H9 (cell line): ENCODE data around the gene ACKR3. TPM values are rescaled to one million over a fixed set of nuclear protein-coding genes. Genes with fewer than 3 reads are reported as not detected.

Source experiments
- DNase-seq: peaks from one replicate; pipeline ENCODE4 v3.0.0-alpha.2; 2017
- H2AFZ ChIP-seq: one replicate; pipeline ENCODE4 v1.6.1; 2013; ENCODE audit warnings: mild to moderate bottlenecking, low read length, control low read depth, moderate library complexity
- H2AK5ac ChIP-seq: 2 replicates; pipeline ENCODE4 v1.6.1; 2013; ENCODE audit warnings: low read length, control low read depth, mixed read lengths; ENCODE audit not compliant: insufficient read length
- H2BK120ac ChIP-seq: one replicate; pipeline ENCODE4 v1.6.1; 2013; ENCODE audit warnings: low read depth, mild to moderate bottlenecking, low read length, control low read depth, inconsistent platforms; ENCODE audit not compliant: poor library complexity, severe bottlenecking
- H2BK12ac ChIP-seq: 2 replicates; pipeline ENCODE4 v1.6.1; 2013; ENCODE audit warnings: low read length, control low read depth, mixed read lengths, low read depth; ENCODE audit not compliant: insufficient read length
- H2BK15ac ChIP-seq: 2 replicates; pipeline ENCODE4 v1.6.1; 2013; ENCODE audit warnings: low read depth, low read length, control low read depth
- H2BK20ac ChIP-seq: one replicate; pipeline ENCODE4 v1.6.1; 2013; ENCODE audit warnings: low read depth, mild to moderate bottlenecking, low read length, control low read depth, inconsistent platforms; ENCODE audit not compliant: poor library complexity, severe bottlenecking
- H2BK5ac ChIP-seq: 2 replicates; pipeline ENCODE4 v1.6.1; 2013; ENCODE audit warnings: low read length, control low read depth, mixed read lengths; ENCODE audit not compliant: insufficient read length
- H3K14ac ChIP-seq: 2 replicates; pipeline ENCODE4 v1.6.1; 2013; ENCODE audit warnings: low read length, control low read depth; ENCODE audit not compliant: insufficient read depth
- H3K18ac ChIP-seq: 2 replicates; pipeline ENCODE4 v1.6.1; 2013; ENCODE audit warnings: low read depth, mild to moderate bottlenecking, mixed read lengths, low read length, control low read depth; ENCODE audit not compliant: insufficient read length
- H3K23ac ChIP-seq: 2 replicates; pipeline ENCODE4 v1.6.1; 2013; ENCODE audit warnings: low read length, control low read depth, mixed read lengths, low read depth; ENCODE audit not compliant: insufficient read length
- H3K23me2 ChIP-seq: 2 replicates; pipeline ENCODE4 v1.6.1; 2013; ENCODE audit warnings: low read depth, mild to moderate bottlenecking, mixed read lengths, low read length, control low read depth; ENCODE audit not compliant: insufficient read length, poor library complexity, severe bottlenecking
- H3K27ac ChIP-seq: 2 replicates; pipeline ENCODE4 v1.5.1; 2013; ENCODE audit warnings: low read length, control low read depth, mixed read lengths, low read depth; ENCODE audit not compliant: insufficient read length
- H3K27me3 ChIP-seq: 2 replicates; pipeline ENCODE4 v1.6.1; 2013; ENCODE audit warnings: low read length, control low read depth, inconsistent platforms; ENCODE audit not compliant: insufficient read depth
- H3K4ac ChIP-seq: 2 replicates; pipeline ENCODE4 v1.6.1; 2013; ENCODE audit warnings: low read depth, mild to moderate bottlenecking, control low read depth, inconsistent platforms, low read length, moderate library complexity
- H3K4me1 ChIP-seq: 2 replicates; pipeline ENCODE4 v1.6.1; 2013; ENCODE audit warnings: low read length, control low read depth, inconsistent platforms; ENCODE audit not compliant: insufficient read depth
- H3K4me2 ChIP-seq: 2 replicates; pipeline ENCODE4 v1.6.1; 2013; ENCODE audit warnings: low read length, control low read depth, mixed read lengths; ENCODE audit not compliant: insufficient read length, insufficient read depth
- H3K56ac ChIP-seq: 2 replicates; pipeline ENCODE4 v1.6.1; 2013; ENCODE audit warnings: low read depth, mild to moderate bottlenecking, mixed read lengths, low read length, control low read depth; ENCODE audit not compliant: insufficient read length
- H3K79me1 ChIP-seq: 2 replicates; pipeline ENCODE4 v1.6.1; 2013; ENCODE audit warnings: low read depth, mild to moderate bottlenecking, moderate library complexity, low read length, control low read depth, inconsistent platforms; ENCODE audit not compliant: insufficient read depth, poor library complexity, severe bottlenecking
- H3K79me2 ChIP-seq: 2 replicates; pipeline ENCODE4 v1.6.1; 2013; ENCODE audit warnings: low read length, control low read depth, inconsistent platforms; ENCODE audit not compliant: insufficient read depth
- H3K9ac ChIP-seq: 2 replicates; pipeline ENCODE4 v1.6.1; 2013; ENCODE audit warnings: low read length, control low read depth, mixed read lengths; ENCODE audit not compliant: insufficient read length; ENCODE audit errors: extremely low read depth
- H3K9me3 ChIP-seq: one replicate; pipeline ENCODE4 v1.6.1; 2013; ENCODE audit warnings: low read depth, low read length, inconsistent platforms; ENCODE audit not compliant: control insufficient read depth
- H3T11ph ChIP-seq: one replicate; pipeline ENCODE4 v1.6.1; 2013; ENCODE audit warnings: mild to moderate bottlenecking, low read length, control low read depth, inconsistent platforms
- H4K20me1 ChIP-seq: one replicate; pipeline ENCODE4 v1.6.1; 2013; ENCODE audit not compliant: control insufficient read depth, insufficient read length, insufficient read depth
- H4K5ac ChIP-seq: 2 replicates; pipeline ENCODE4 v1.6.1; 2013; ENCODE audit warnings: low read depth, mild to moderate bottlenecking, mixed read lengths, low read length, control low read depth; ENCODE audit not compliant: insufficient read length
- H4K8ac ChIP-seq: replicated peaks from 2 replicates; pipeline ENCODE4 v1.6.1; 2013; ENCODE audit warnings: low read length, control low read depth, mixed read lengths, low read depth; ENCODE audit not compliant: insufficient read length
- H4K91ac ChIP-seq: 2 replicates; pipeline ENCODE4 v1.6.1; 2013; ENCODE audit warnings: low read depth, mild to moderate bottlenecking, moderate library complexity, mixed read lengths, low read length, control low read depth; ENCODE audit not compliant: insufficient read length
- H3K27ac Mint-ChIP-seq, 3 experiments: 2 replicates in 2 of 3; 3 replicates in 1 of 3; pipeline ENCODE4 v1.8.0; 2020 to 2021; ENCODE audit warnings: mixed read lengths in 3 of 3, mild to moderate bottlenecking in 1 of 3, moderate library complexity in 1 of 3
- H3K27me3 Mint-ChIP-seq: 2 replicates; pipeline ENCODE4 v1.8.0; 2021; ENCODE audit warnings: low read depth, mild to moderate bottlenecking, moderate library complexity, mixed read lengths
- H3K36me3 Mint-ChIP-seq, 3 experiments: 2 replicates in 2 of 3; 3 replicates in 1 of 3; pipeline ENCODE4 v1.8.0; 2020 to 2021; ENCODE audit warnings: low read depth in 3 of 3, mixed read lengths in 3 of 3; ENCODE audit not compliant: insufficient read depth in 1 of 3
- H3K4me1 Mint-ChIP-seq, 2 experiments: 2 replicates each; pipeline ENCODE4 v1.8.0; 2020; ENCODE audit warnings: mixed read lengths in 2 of 2
- H3K4me3 Mint-ChIP-seq, 2 experiments: 2 replicates in 1 of 2; 3 replicates in 1 of 2; pipeline ENCODE4 v1.8.0; 2020 to 2021; ENCODE audit warnings: mild to moderate bottlenecking in 2 of 2, mixed read lengths in 2 of 2, moderate library complexity in 1 of 2
- H3K9me3 Mint-ChIP-seq, 2 experiments: 2 replicates in 1 of 2; 3 replicates in 1 of 2; pipeline ENCODE4 v1.8.0; 2020; ENCODE audit warnings: mild to moderate bottlenecking in 2 of 2, mixed read lengths in 2 of 2, moderate library complexity in 1 of 2
- WGBS: extraction: QIAGEN DNeasy Blood & Tissue Kit; methylation state at CpG from one replicate; pipeline ENCODE4 v1.1.7; 2013; ENCODE audit warnings: missing lambda C conversion rate, low lambda C conversion rate, mixed read lengths; ENCODE audit not compliant: insufficient read length; ENCODE audit errors: extremely low coverage; 5-methylcytosine and 5-hydroxymethylcytosine counted together
- total RNA-seq: library from RNA; stranded (reverse); gene quantifications from 2 replicates; pipeline ENCODE4 v1.2.1, GENCODE V29; 2021
- TF ChIP-seq, protein P1 (sequence below): fragments of 200-600 bp; sonication (generic); conservative IDR thresholded peaks from 3 replicates; pipeline ENCODE4 v1.8.0; 2021; ENCODE audit warnings: antibody characterized with exemption, mild to moderate bottlenecking

ACKR3 gene
- total RNA-seq, 1 experiment from 2014 or later: 0.44 TPM

DNA sequence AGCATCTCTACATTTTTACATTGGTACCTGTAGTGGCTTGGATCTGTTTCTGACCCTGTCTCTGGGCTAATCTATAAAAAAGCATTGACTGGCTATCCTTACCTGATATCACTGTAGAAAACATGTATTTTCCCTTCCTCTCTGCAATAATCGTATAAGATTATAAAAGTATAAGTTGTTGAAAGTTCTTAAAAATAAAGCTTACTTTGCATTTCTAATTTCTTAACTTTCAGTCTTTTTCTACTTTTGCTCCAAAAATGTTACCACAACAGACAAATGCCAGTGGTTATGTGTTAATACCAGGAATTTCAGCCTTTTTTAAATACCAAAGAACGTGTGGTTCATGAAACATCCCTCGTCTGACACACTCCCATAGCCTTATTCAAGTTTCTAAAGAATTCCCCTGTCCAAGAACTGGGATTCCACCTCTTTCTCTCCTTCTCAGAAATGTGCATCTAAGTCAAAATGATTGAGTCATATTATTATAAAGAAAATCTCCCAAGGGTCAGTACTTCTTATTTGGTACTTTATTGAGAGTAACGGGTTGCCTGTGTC lies 28.5 kb upstream of the ACKR3 start:
- TF ChIP-seq, protein P1, sequence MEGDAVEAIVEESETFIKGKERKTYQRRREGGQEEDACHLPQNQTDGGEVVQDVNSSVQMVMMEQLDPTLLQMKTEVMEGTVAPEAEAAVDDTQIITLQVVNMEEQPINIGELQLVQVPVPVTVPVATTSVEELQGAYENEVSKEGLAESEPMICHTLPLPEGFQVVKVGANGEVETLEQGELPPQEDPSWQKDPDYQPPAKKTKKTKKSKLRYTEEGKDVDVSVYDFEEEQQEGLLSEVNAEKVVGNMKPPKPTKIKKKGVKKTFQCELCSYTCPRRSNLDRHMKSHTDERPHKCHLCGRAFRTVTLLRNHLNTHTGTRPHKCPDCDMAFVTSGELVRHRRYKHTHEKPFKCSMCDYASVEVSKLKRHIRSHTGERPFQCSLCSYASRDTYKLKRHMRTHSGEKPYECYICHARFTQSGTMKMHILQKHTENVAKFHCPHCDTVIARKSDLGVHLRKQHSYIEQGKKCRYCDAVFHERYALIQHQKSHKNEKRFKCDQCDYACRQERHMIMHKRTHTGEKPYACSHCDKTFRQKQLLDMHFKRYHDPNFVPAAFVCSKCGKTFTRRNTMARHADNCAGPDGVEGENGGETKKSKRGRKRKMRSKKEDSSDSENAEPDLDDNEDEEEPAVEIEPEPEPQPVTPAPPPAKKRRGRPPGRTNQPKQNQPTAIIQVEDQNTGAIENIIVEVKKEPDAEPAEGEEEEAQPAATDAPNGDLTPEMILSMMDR: no peak
- Histone ChIP-seq H3K9ac (no peak overlapping the region), H2BK120ac (no peak overlapping the region), H3K23me2 (no peaks in the 10 kb centered on the region), H3K79me1 (no peaks in the 10 kb centered on the region), H3K23ac (no peak overlapping the region), H2AK5ac (no peak overlapping the region), H3K18ac (no peak overlapping the region), H2BK15ac (no peak overlapping the region), H3K79me2 (no peaks in the 10 kb centered on the region), H3K4ac (no peak overlapping the region), H3K4me2 (no peak overlapping the region), H3T11ph (no peak overlapping the region), H4K20me1 (no peaks in the 10 kb centered on the region), H2BK12ac (no peak overlapping the region), H4K8ac (no peak overlapping the region), H3K9me3 (no peaks in the 10 kb centered on the region), H3K27me3 (no peaks in the 10 kb centered on the region), H2AFZ (no peak overlapping the region), H2BK20ac (no peak overlapping the region), H3K27ac (no peak overlapping the region), H4K5ac (no peak overlapping the region), H3K14ac (no peak overlapping the region), H4K91ac (no peak overlapping the region), H2BK5ac (no peak overlapping the region), H3K4me1 (no peaks in the 10 kb centered on the region), H3K56ac (no peak overlapping the region)
- H3K4me3 Mint-ChIP-seq: no peak overlapping the region
- no peaks in the 10 kb centered on the region for H3K36me3 Mint-ChIP-seq
- no CpG with 5 or more reads among the region's 4 CpGs for WGBS
- H3K4me1 Mint-ChIP-seq: peaks cover 2 to 3% of the 10 kb centered on the region in 2 experiments; a peak in 3 of 4 replicates
- H3K27me3 Mint-ChIP-seq: peaks cover 8% of the 10 kb centered on the region
- H3K27ac Mint-ChIP-seq: no peak overlapping the region
- no peaks in the 10 kb centered on the region for H3K9me3 Mint-ChIP-seq
- no peak for DNase-seq
